Measurements from ENCODE around the gene TOR1B.
A peak's percentile ranks its signal among the peaks of the same experiment; 100 is the strongest.

Gene TOR1B

GRCh38 chr9:129849901-129850300 is 46.9 kb downstream of the TOR1B start:
- DNase-seq = no peak

- no peak for DNase-seq
These were observed 48.0 kb downstream of the TOR1B start for GRCh38 chr9:129850821-129851550.

- DNase-seq = no peak
These were observed 48.8 kb downstream of the TOR1B start for GRCh38 chr9:129851821-129852220.

- DNase-seq = peak; percentile 75
These were observed 49.6 kb downstream of the TOR1B start for GRCh38 chr9:129852579-129852978.

- no peak for DNase-seq
These were observed 50.6 kb downstream of the TOR1B start for GRCh38 chr9:129853614-129854013.

GRCh38 chr9:129854588-129855110 is 51.7 kb downstream of the TOR1B start:
- no peak for DNase-seq

- no peak for DNase-seq
These were observed 54.2 kb downstream of the TOR1B start for GRCh38 chr9:129857207-129857606.

- DNase-seq = no peak
These were observed 55.4 kb downstream of the TOR1B start for GRCh38 chr9:129858167-129858962.
